Cerebellar cortex (tissue), 1 donor: ENCODE measurements around the gene ZDHHC18.
"Not testable (repeated sequence)": the region's sequence is repeated elsewhere in the genome, so short reads cannot be mapped to it uniquely, and the experiment has no call there.

Experiments used
- DNase-seq: peaks from one replicate; pipeline ENCODE4 v3.0.0-alpha.2; 2015; ENCODE audit warnings: low spot score

Gene ZDHHC18

DNA sequence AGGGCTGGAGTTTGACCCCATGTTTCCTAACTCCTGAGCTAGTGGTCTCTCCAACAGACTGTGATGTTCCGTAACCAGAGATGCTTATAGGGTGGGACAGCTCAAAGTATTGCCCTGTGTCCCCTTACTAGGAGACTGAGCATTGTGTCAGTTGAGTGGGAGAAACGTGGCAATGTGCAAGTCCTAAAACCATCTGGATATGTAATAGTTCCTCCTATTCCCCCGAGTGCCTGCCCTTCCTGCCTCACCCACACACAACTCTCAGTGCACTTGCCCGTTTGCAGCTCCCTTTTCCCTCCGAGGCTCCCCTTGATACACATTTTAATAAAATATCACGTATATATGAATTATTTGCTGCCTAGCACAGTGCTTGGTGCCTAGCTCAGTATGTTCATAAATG lies 35.3 kb upstream of the ZDHHC18 start:
- no peak for DNase-seq

GRCh38 chr1:26791626-26792025 lies 34.9 kb upstream of the ZDHHC18 start:
- no peak for DNase-seq

GRCh38 chr1:26792924-26793323 lies 33.6 kb upstream of the ZDHHC18 start:
- no peak for DNase-seq

- DNase-seq: no peak
These were observed 32.1 kb upstream of the ZDHHC18 start for GRCh38 chr1:26794391-26794790.

DNA sequence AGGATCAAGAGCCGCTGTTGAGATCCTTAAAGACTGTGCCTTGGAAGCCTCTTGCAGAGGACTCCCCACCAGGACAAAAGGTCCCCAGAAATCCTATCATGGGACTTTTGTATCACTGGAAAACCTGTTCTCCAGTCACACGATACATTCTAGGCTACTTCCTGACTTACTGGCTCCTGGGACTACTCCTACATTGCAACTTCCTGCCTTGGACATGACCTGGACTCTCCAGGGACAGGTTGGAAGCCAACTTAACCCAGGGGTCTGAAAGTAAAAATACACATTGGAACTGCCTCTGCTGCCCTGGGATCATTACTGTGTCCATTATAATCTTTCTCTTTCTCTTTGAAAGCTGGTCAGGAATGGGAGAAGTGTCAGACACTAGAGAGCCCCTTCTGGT lies 28.9 kb upstream of the ZDHHC18 start:
- DNase-seq: no peak

DNA sequence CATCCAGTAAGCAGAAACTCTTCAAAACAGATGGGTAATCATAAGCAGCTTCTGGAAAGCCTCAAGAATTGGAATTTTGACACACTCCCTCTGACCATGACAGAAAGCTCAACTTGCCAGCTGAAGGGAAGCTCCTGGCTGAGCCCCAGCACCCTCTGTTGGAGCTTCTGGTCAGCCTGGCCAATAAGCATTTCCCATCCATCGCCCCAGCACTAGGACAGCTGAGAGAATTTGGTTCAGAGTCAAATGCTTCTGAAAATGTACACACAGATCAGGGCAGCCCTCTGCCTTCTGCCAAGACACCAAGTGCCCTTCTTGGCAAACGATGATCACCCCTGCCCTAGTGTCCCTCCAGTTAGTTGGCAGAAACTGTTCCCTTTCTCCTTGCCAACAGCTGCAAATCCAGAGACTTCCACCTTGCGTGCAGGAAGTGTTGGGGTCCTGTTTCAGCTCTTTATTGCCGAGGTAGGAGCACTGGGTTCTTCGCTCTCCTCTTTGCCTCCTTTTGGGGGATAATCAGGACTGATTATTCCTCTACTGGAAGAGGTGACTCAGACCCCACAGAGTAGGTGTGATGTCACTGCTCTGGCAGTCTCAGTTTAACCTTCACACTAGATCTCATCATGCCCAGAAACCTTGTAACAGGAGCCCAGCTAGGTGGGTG lies 26.9 kb upstream of the ZDHHC18 start:
- DNase-seq: peak; percentile 98

DNA sequence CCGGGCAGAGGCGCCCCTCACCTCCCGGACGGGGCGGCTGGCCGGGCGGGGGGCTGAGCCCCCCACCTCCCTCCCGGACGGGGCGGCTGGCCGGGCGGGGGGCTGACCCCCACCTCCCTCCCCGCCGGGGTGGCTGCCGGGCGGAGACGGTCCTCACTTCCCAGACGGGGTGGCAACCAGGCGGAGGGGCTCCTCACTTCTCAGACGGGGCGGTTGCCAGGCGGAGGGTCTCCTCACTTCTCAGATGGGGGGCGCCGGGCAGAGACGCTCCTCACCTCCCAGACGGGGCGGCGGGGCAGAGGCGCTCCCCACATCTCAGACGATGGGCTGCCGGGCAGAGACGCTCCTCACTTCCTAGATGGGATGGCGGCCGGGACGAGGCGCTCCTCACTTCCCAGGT lies 22.6 kb upstream of the ZDHHC18 start:
- DNase-seq: not testable (repeated sequence)

DNA sequence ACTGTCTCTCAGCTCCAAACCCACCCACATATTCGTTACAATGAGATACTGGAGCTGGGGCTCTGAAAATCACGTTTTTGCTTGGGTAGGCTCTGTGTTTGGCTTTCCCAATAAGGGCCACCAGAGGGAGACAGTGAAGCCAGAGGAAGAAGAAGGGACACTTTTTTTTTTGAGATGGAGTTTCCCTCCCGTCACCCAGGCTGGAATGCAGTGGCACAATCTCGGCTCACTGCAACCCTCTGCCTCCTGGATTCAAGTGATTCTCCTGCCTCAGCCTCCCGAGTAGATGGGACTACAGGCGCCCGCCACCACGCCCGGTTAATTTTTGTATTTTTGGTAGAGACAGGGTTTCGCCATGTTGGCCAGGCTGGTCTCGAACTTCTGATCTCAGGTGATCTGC lies 16.4 kb upstream of the ZDHHC18 start:
- DNase-seq: peak; percentile 82

GRCh38 chr1:26811057-26811456 lies 15.4 kb upstream of the ZDHHC18 start:
- no peak for DNase-seq

DNA sequence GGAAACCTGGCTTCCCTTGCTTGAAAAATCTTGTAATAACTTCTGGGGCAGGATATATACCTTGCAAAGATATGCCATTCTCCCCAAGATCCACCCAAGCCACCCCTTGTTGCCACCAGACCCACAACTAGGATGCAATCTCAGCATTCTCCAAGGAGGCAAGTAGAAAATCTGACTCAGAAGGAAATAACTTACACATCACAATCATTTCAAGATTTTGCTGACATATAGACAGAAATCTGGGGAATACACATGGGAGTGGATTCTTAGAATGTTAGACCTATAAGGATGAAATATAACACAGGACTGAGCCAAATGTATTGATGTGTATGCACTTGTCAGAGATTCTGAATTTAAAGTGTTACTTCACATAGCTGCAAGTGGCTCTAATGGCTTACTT lies 14.8 kb upstream of the ZDHHC18 start:
- no peak for DNase-seq

GRCh38 chr1:26814377-26814776 lies 12.1 kb upstream of the ZDHHC18 start:
- DNase-seq: no peak

DNA sequence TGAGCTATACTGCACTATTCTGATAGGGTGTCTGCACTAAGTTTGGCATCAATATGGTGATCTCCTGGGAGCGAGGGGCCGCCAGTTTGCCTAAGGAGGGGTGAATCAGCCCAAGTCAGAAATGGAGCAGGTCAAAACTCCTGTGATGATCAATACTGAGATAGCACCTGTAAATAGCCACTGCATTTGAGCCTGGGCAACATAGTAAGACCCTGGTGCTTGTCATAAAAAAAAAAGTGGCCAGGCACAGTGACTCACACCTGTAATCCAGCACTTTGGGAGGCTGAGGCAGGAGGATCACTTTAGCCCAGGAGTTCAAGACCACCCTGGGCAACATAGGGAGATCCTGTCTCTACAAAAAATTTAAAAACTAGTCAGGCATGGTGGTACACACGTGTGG lies 11.6 kb upstream of the ZDHHC18 start:
- DNase-seq: no peak

DNA sequence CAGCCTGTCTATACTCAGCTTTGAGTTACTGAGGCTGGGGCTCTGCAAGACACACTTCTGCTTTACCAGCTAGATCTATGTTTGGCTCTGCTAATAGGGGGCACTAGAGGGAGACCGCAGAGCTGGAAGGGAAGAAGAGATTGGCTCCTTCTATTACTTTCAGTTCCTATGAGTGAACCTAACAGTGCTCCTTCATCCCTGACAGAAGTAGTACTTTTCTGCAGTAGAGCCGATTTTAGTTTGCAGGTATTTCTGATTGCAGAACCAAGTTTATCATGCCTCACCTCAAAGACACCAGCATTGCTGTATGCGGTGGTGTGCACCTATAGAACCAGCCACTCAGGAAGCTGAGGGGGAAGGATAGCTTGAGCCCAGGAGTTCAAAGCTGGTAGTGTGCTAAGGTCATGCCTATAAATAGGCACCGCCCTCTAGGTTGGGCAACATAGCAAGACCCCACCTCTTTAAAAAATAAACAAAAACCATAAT lies 5.7 kb upstream of the ZDHHC18 start:
- DNase-seq: no peak

DNA sequence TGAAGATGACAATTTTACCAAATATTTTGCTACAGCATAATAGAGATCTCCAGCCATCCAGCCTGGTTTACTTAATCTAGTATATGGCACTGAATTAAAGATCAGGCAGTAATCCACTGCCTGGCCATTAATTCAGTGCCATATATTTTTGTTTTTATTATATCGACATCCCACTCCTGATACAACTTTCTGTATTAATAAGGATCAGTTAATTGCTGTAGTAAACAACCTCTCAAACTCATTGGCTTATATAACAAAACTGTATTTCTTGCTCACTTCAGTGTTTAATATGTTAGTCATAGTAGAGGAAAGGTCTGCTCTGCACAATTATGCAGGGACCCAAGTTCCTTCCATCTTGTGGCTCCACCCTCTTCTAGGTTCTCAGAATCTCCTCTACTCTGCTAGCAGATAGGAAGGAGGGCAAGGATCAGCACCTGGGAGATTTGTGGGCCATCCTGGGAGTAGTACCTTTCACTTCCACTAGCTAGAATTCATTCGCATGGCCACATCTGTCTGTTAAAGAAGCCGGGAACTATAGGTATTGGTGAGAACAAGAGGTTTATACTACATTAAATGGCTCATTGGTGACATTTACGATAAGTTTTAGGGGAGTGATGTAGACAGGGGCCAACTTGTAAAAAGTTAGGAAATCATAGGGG lies 3.6 kb upstream of the ZDHHC18 start:
- DNase-seq: no peak

DNA sequence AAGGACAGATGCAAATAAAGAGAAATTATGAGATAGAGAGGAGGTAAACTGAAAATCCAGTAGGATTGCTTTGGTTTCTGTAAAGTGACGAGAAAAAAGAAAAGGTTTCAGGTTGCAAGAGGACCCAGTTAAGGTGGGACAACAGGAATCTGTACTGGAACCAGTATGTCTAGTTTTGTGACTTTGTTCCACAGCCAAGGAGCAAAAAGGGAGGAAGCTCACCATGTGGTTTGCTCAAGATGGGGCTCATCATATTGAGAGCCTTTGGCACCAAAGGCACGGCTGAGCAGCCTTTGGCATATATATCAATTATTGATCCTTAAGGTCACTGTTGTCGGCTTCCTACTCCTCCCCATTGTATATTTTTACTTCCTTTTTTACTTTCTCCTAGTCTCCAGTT lies 1.8 kb upstream of the ZDHHC18 start:
- no peak for DNase-seq

GRCh38 chr1:26827106-26827604 lies 667 bp downstream of the ZDHHC18 start:
- no peak for DNase-seq

DNA sequence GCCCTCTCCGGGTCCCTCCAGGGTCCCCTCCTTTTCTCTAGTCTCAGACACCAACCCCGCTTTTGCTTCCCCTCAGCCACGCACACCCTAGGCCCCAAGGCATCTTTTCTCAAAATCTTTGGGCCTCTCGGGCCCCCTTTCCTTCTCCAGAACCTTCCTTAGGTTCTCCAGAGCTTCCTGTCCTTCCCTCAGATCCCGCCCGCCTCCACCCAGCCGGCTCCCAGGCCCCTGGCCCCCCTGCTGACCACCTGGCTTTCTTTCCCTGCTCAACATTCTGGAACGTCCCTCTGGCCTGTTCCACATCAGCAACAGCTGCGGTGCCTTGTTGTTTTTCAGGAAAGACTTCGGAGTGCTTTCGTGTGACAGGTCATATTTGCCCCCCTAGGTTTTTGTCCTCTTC lies 1.2 kb downstream of the ZDHHC18 start:
- DNase-seq: no peak

DNA sequence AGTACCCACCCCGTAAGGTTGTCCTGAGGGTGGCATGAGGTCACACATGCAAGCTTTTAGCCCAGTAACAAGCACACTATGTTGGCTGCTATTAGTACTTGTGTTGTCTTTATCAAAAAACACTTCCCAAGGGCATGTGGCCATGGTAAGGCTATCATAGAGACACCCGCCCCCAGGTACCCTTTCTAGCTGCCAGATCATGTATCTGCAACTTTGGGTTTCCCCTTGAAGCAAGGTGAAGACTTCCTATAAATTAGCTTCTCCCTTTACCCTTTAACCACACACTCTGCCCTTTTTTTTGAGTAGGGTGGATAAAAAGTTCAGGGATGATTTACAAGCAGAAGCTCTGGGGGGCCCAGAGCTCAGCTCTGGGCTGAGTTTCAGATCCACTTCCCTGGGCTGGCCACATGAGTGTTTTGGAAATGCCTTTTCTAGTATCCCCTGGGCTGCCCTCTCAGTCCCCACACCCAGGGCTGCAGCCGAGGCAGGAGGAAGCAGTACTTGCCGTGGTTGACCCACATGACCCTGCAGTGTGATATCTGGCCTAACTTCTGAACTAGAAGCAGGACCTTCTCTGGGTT lies 2.0 kb downstream of the ZDHHC18 start:
- DNase-seq: no peak

- DNase-seq: no peak
These were observed 2.9 kb downstream of the ZDHHC18 start for GRCh38 chr1:26829184-26829911.

- no peak for DNase-seq
These were observed 4.6 kb downstream of the ZDHHC18 start for GRCh38 chr1:26831059-26831458.

DNA sequence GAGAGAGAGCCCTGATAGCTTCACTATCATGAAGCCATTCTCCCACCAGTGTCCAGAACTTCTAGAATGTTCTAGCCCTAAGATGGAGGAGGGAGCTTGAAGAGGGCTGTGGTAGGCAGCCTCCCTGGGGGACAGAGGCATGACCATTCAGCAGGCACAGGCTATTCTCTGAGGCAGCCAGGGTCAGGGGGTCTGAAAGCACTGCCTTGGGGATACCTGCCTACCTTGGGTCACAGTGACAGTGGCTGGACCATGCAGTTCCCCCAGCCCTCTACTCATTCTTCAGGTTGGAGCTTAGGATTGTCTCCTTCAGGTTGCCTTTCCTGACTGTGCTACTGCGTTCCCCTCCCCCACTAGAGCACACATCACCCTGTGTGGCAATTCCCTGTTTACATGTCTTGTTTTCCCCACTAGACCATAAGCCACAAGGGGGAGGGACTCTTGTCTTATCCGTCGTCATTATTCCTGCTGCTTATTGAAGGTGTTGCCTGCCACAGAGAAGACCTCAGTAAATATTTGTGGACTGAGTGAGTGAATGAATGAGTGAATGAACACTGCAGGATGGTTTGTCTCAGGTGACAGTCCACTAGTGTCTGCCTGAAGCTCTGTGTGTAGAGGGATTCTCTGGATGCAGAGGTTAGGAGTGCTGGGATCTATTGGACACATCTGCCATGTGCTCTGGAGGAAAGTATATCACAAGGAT lies 5.2 kb downstream of the ZDHHC18 start:
- DNase-seq: no peak
